Globus pallidus (tissue), 1 donor: ENCODE results near the gene BPIFB6.

Experiments
- DNase-seq: peaks from one replicate; pipeline ENCODE4 v3.0.0-alpha.2; 2015; ENCODE audit warnings: low spot score

Gene BPIFB6

DNA sequence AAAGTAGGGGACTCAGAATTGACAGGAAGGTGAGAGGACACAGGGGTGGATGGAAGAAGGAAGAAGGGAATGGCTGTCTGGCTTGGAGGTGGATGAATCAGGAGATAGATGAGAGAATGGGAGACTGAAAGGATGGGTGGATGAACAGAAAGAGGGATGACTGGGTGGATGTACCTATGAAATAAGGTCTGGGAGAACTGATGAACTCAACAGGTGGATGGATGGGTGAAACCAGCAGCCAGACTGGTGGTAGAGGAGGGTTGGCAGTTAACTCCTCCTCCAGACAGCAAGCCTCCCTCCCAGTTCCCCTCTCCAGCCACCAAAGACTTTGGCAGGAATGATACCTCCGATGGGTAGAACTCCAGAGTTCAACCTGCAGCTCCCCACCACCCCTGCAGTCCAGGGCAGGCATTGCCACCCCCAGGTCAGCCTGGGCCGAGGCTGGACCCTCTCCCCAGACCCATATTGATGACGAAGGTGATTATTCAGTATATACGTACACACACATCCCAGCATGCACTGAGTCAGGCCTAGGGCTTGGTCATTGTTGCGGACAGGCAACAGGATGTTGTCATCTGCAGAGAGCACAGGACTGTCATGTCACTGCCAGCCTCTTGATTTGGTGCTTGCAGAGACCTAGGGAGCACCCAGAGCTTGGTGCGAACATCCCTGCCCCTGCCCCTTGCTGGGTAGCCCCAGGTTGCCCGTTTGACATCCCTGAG, 29.2 kb upstream of the BPIFB6 start:
- no peak for DNase-seq

- no peak for DNase-seq
Measured at GRCh38 chr20:33004141-33004751, 27.2 kb upstream of the BPIFB6 start, which contains the start of gene SUN5. SUN5 (minus strand) TSS chr20:33004433; CDS start chr20:33004340, 93 bp downstream.

DNA sequence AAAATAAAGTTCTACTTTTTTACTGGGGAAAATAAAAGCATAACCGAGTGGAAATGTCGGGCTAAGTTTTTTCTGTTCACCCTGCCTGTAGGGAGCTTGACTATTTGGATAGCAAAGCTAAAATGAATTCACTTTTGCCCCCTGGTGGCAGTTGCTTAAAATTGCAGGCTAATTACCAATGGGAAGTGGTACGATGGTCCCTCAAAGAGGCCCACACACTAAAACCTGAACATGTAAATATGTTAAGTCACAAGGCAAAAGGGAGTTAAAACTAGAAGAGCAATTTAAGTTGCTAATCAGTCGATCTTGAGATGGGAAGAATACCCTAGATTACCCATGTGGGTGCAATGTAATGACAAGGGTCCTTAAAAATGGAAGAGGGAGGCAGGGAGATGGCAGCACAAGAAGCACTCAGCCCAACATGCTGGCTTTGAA, 26.3 kb upstream of the BPIFB6 start:
- DNase-seq = no peak

DNA sequence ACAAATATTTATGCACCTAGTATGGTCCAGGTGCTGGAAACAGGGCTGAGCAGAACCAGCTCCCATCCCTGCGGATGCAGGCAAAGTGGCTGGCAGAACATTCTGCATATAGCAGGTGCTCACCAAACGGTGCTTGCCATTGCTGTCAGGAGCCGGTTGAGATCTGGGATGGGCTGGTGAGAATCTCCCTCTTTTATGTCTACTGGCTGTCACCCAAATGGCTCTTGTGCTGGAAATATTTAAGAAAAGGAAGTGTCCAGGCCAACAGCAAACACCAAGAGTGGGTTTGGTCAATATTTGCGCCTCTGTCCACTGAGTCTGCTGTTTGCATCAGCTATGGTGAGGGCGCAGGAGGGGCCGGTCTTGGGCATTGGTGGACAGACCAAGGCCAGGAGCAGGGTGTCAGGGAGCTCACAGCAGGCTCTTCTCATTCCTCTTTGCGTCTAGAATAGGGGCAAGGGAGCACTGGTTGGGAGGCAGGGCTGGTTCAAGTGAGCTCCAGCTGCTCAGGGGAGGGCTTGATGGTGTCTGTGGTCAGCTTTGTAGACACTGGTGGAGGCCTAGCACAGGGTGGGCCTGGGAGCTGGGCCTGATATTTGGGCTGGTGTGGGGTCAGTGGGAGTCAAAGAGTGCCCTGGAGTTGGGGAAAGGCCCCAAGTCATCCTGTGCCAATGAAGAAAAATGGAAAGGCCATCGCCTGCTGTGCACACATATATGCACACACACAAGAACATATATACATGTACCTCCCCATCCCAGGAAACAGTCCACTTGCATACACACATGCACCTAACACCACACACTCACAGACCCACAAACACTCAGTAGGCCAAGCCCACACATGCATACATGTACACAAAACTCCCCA, 25.3 kb upstream of the BPIFB6 start:
- DNase-seq = no peak

- no peak for DNase-seq
Measured at GRCh38 chr20:33006776-33007375, 24.6 kb upstream of the BPIFB6 start.

DNA sequence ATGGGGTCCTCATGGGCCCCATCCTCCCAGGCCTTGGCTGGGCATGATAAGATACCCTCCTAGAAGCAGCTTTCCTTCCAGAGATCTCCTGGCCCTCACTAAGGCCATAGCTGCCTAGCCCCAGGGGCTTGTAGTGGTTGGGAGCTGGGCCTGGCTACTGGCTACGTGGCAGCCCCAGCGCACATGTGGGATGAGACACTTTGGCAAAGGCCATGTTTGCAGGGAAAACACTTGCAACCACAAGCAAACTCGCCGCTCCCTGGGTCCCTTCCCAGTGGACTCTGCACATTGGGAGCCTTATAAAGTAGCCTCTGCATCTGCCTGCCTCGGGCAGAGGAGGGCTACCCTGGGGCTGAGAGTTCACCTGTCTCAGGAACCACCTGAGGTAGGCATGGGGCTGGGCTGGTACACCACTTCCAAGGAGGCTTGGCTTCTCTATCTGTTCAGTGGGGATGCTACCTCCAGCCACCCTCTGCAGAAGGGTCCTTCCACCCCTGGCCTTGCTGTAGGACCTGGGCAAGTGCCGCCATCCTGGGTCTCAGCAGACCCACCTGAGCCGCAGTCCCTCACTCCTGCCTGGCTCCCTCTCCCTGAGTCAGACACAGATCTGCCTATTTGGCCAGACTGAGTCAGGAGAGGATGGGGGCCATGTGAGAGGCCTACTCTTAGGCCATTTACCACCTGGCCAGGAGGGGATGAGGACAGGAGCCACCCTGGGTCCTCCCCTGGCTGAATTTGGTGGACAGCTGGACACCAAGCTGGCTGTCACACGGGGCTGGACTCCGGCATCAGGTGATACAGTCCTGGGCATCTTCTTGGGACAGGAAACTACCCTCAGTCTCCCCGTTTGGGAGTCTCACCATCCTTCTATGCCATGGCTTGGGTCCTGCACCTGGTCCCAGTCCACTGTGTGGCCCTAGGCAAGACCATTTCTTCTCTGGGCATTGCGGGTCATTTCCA, 23.8 kb upstream of the BPIFB6 start, which contains the start of gene BPIFB2:
TSS of gene BPIFB2 (plus strand) at position 329 of the 960 bp plus-strand sequence. CDS start 871 bp downstream, outside the sequence.
- no peak for DNase-seq

DNA sequence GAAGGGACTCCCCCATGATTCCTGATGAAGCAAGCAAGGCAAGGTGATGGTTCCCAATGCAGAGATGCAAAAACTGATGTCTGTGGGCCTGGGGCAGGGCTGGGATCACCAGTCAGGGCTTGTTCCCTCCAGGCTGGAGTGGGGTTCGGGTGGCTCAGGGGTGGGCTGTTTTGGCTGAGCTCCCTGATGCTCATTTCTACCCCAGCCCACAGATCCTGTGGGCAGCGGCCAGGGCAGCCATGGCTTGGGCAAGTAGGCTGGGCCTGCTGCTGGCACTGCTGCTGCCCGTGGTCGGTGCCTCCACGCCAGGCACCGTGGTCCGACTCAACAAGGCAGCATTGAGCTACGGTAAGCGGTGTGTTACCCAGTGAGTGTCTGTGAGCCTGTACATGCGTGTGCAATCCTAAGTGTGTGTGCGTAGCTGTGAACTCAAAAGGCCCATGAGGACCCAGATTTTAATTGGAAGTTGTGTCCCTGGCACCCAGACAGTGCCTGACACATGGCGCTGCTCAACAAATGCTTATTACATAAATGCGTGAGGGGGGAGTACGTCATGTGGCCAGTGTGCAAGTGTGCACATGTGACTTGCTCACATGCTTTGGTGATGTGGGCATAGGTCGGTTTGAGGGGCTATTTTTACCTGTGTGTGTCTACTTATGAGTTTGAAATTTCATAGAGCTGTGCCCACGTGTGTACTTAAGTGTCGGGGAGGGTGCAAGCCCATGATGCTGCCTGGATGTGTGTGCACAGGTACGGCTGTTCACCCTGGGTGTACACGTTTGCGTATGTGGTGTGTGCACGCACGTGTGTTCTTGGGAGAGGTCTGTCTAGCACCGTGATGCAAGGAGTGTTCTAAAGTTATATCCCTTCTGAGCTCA, 22.9 kb upstream of the BPIFB6 start:
- no peak for DNase-seq

DNA sequence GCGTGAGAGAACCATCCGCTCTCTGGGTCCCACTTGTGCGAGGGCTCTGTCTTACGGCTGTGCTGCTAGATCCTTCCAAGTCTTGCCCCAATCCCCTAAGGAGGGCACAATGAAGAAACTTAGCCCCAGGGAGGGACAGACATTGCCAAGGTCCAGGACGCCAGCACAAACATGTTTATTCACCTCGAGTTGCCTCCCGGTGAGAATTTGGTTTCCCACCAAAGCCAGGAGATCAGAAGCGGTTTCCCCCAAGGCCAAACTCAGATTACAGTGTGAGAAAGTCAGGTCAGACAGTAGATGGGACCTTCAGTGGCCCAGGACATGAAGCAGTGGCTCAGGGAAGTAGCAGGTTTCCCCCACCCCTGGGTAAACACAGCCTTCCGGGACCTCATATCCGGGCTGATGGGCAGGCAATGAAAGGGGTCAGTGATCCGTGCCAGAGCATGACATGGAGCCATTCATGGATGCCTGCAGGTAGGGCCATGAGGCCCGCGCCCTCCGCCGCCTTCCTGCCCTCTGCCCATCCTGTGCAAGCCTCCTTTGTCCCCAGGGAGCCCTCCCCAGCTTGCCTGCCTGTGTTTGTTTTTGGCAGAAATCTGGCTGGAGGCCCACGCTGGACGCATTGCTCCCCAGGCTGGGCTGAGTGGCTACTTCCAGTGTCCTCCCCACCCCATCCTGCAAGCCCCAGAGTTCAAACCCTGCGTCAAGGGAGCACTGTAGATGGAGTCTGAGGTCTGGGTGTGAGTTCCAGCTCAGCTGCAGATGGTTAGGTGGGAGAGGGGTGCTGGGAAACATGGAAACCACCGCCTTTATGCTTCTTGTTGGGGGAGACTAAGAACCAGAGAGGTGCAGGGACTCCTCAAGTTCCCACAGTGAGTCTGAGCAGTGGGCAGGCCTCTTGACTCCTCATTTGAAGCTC, 22.0 kb upstream of the BPIFB6 start:
- no peak for DNase-seq

DNA sequence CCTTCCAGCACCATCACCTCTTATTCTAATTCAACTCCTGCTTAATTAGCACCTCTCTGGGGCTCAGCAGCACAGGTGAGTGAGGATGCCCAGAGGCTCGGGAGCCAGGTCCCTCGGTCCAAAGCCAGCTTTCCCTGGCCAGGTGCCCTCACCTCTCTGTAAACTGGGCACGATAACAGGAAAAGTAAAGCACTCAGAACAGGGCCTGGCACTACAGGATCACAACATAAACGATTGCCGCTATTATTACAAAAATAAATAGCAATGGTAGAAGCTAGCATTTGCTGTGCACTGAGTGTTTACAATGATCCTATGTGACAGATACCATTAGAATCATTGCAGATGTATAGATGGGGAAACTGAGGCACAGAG, 21.3 kb upstream of the BPIFB6 start:
- DNase-seq = no peak

- DNase-seq = no peak
Measured at GRCh38 chr20:33010674-33011449, 20.6 kb upstream of the BPIFB6 start.

DNA sequence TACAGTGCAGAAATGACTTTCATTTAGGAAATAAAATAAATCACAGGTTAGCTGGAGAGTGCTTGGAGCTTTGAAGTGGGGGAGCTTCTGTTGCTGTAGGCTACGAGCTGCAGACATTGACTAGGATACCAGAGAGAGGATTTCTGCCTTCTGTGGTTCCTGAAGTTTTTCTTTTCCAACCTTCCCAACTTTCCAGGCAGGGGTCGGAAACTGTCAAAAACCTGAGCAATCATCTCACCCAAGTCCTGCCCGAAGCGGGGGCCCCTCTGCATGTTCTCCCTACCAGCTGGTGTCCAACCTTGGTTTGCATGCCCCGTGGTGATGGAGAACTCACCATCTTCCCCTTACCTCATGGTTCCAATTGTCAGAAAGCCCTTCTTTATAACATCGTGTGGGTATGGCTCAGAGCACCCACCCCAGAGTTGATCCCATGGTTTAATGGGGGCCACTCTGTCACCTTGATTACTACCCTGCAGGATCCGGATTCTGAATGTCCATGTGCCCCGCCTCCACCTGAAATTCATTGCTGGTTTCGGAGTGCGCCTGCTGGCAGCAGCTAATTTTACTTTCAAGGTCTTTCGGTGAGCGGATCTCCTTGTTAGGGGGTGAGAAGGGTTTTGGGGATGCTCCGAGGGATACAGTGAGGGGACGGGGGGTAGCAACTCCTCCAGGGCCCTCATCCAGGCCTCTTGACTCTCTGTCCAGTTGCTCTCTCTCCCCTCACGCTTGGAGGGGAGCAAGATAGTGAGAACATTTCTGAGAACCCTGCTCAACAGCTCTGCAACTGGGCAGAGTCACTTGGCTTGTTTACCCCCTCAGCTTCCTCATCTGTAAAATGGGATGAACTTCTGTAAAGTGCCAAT, 18.9 kb upstream of the BPIFB6 start:
- DNase-seq = no peak

DNA sequence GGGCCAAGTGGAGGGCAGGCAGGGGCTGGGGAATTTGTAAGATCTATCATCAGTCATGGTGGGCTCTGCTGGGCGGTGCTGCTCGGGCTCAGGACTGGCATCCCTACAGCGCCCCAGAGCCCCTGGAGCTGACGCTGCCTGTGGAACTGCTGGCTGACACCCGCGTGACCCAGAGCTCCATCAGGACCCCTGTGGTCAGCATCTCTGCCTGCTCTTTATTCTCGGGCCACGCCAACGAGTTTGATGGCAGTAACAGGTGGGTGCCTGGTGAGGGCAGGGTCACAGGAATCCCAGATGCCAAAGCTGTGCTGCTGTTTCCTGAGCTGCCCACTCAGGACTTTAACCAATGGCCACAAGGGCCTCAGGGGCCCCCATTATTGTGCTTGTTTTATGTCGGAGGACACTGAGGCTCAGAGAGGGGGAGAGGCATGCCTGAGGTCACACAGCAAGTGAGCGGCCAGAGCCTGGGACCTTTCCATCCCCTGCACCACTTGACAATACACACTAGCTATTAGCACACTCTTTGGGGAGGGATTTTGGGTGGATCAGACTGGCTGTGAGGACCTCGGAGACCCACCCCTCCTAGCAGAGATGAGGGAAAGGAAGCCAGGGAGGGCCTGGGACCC, 17.6 kb upstream of the BPIFB6 start:
- no peak for DNase-seq

GRCh38 chr20:33014336-33015113, 16.9 kb upstream of the BPIFB6 start:
- no peak for DNase-seq

DNA sequence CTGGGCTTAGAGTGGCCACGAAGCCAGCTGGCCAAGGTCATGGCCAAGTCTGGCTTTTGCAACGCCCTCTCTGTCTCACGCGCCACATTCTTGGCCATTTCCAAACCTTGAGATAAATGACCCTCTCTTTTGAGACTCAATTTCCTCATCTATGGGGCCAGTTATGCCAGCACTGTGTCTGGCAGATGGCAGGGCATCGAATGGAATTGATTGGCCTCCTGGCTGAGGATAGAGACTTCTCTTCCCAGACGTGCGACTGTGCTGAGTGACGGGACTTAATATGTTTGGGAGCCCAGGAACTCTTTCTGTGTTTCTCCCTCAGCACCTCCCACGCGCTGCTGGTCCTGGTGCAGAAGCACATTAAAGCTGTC, 16.3 kb upstream of the BPIFB6 start:
- no peak for DNase-seq

- DNase-seq = no peak
Measured at GRCh38 chr20:33015700-33016580, 15.5 kb upstream of the BPIFB6 start.
